Coronary artery (tissue), 2 donors: ENCODE results near the gene TSR2.

Experiments
- DNase-seq: peaks from one replicate; pipeline ENCODE4 v3.0.0-alpha.2; 2017; ENCODE audit warnings: low spot score
- H3K27ac ChIP-seq, 2 donors: fragments of 200-600 bp; sonication (generic); one replicate each; pipeline ENCODE4 v1.5.1; 2016 to 2019
- H3K4me3 ChIP-seq: fragments of 200-600 bp; sonication (generic); 2 replicates; pipeline ENCODE4 v1.5.1; 2016; ENCODE audit warnings: mild to moderate bottlenecking, moderate library complexity
- CTCF ChIP-seq: fragments of 200-600 bp; sonication (generic); IDR thresholded peaks from one replicate; pipeline ENCODE4 v1.5.1; 2019; ENCODE audit warnings: antibody characterized with exemption

TSR2 gene

GRCh38 chrX:54439960-54440871 is at the start of gene TSR2:
TSS of gene TSR2 (plus strand) at chrX:54440404. CDS start at chrX:54440422, 18 bp downstream.
- DNase-seq = peak; percentile 83
- Histone ChIP-seq H3K27ac (peak within 1 kb of the TSS; percentile 18 to 68), H3K4me3 (peak within 1 kb of the TSS; percentile 83)
- no peak for TF ChIP-seq CTCF

GRCh38 chrX:54397113-54397512 is 43.1 kb upstream of the TSR2 start:
- Histone ChIP-seq H3K27ac (no peak overlapping the region), H3K4me3 (no peak overlapping the region)
- no peak for TF ChIP-seq CTCF
- DNase-seq = no peak

- TF ChIP-seq CTCF = no peak
- no peak overlapping the region for H3K27ac ChIP-seq
- no peak overlapping the region for H3K4me3 ChIP-seq
- no peak for DNase-seq
Observed at GRCh38 chrX:54407266-54407665, 32.9 kb upstream of the TSR2 start.

- Histone ChIP-seq H3K27ac (no peak overlapping the region), H3K4me3 (no peak overlapping the region)
- no peak for DNase-seq
- no peak for TF ChIP-seq CTCF
Observed at GRCh38 chrX:54411732-54412131, 28.5 kb upstream of the TSR2 start.

GRCh38 chrX:54413753-54414152 is 26.5 kb upstream of the TSR2 start:
- DNase-seq = no peak
- Histone ChIP-seq H3K27ac (no peak overlapping the region), H3K4me3 (no peak overlapping the region)
- TF ChIP-seq CTCF = no peak

GRCh38 chrX:54415534-54416350 is 24.5 kb upstream of the TSR2 start:
- Histone ChIP-seq H3K27ac (no peak overlapping the region), H3K4me3 (no peak overlapping the region)
- TF ChIP-seq CTCF = no peak
- DNase-seq = no peak
